HepG2 (cell line): ENCODE results near the gene ZER1. TPM values are rescaled to one million over a fixed set of nuclear protein-coding genes. Genes with fewer than 3 reads are reported as not detected.

ENCODE experiments used
- HOXA9 ChIP-seq: sonication (generic); formaldehyde crosslinking; IDR thresholded peaks from 2 replicates; pipeline ENCODE4 v1.8.1; 2022; ENCODE audit warnings: missing genetic modification reagents, mild to moderate bottlenecking, moderate library complexity, borderline replicate concordance
- MAF1 ChIP-seq: sonication (generic); formaldehyde crosslinking; IDR thresholded peaks from 2 replicates; pipeline ENCODE4 v1.5.0; 2020; ENCODE audit warnings: missing genetic modification reagents, borderline replicate concordance
- NFRKB ChIP-seq: fragments of 450-650 bp; IDR thresholded peaks from 2 replicates; pipeline ENCODE4 v1.6.1; 2017
- PHF21A ChIP-seq: sonication (generic); formaldehyde crosslinking; IDR thresholded peaks from 2 replicates; pipeline ENCODE4 v1.5.0; 2020; ENCODE audit warnings: mild to moderate bottlenecking, missing genetic modification reagents
- WIZ ChIP-seq: sonication (generic); formaldehyde crosslinking; IDR thresholded peaks from 2 replicates; pipeline ENCODE4 v1.5.1; 2020; ENCODE audit warnings: mild to moderate bottlenecking, missing genetic modification reagents
- ZFP36L2 ChIP-seq: sonication (generic); formaldehyde crosslinking; IDR thresholded peaks from 2 replicates; pipeline ENCODE4 v1.4.0; 2020; ENCODE audit warnings: missing genetic modification reagents
- ZNF121 ChIP-seq: sonication (generic); formaldehyde crosslinking; IDR thresholded peaks from 2 replicates; pipeline ENCODE4 v1.5.0; 2020; ENCODE audit warnings: mild to moderate bottlenecking, missing genetic modification reagents
- ZNF343 ChIP-seq: sonication (generic); formaldehyde crosslinking; IDR thresholded peaks from 2 replicates; pipeline ENCODE4 v1.4.0; 2020; ENCODE audit warnings: mild to moderate bottlenecking, missing genetic modification reagents
- polyA plus RNA-seq, 8 experiments: library from polyadenylated mRNA; depleted of rRNA in 3 of 8; stranded (reverse) in 7 of 8; unstranded in 1 of 8; fragments of >200 nt; fragmentation: Illumina TruSeq in 4 of 8; extraction: Trizol in 4 of 8; gene quantifications; 2 replicates each; pipeline versions ENCODE4 v1.2.1 to v1.2.3, GENCODE V29; 2011 to 2016; ENCODE audit warnings: low read depth in 4 of 8, missing spikeins in 1 of 8, mixed read lengths in 1 of 8; ENCODE audit not compliant: insufficient read depth in 1 of 8
- total RNA-seq, 5 experiments: library from RNA; depleted of rRNA; stranded (reverse); fragments of >200 nt; fragmentation: Illumina TruSeq; extraction: Trizol; gene quantifications; 2 replicates each; pipeline ENCODE4 v1.2.3, GENCODE V29; 2016; ENCODE audit warnings: low read depth in 1 of 5
- TF ChIP-seq, protein P1 (sequence below): sonication (generic); formaldehyde crosslinking; conservative IDR thresholded peaks from 2 replicates; pipeline ENCODE4 v1.4.0; 2020; ENCODE audit warnings: mild to moderate bottlenecking, missing genetic modification reagents, moderate library complexity
- TF ChIP-seq, protein P2 (sequence below): sonication (generic); formaldehyde crosslinking; IDR thresholded peaks from 2 replicates; pipeline ENCODE4 v1.5.0; 2020; ENCODE audit warnings: mild to moderate bottlenecking, missing genetic modification reagents
- TF ChIP-seq, protein P3 (sequence below): sonication (generic); formaldehyde crosslinking; IDR thresholded peaks from 2 replicates; pipeline ENCODE4 v1.8.1; 2023; ENCODE audit warnings: missing genetic modification reagents, inconsistent platforms, borderline replicate concordance
- TF ChIP-seq, protein P4 (sequence below): sonication (generic); formaldehyde crosslinking; IDR thresholded peaks from 2 replicates; pipeline ENCODE4 v1.4.0; 2020; ENCODE audit warnings: mild to moderate bottlenecking, missing genetic modification reagents
- TF ChIP-seq, protein P5 (sequence below): sonication (generic); formaldehyde crosslinking; IDR thresholded peaks from 2 replicates; pipeline ENCODE4 v1.9.0; 2022; ENCODE audit warnings: missing genetic modification reagents, mild to moderate bottlenecking, borderline replicate concordance
- TF ChIP-seq, protein P6 (sequence below): sonication (generic); formaldehyde crosslinking; IDR thresholded peaks from 2 replicates; pipeline ENCODE4 v1.8.1; 2023; ENCODE audit warnings: mild to moderate bottlenecking, missing genetic modification reagents, borderline replicate concordance

Gene ZER1
- total and polyA plus RNA-seq, 2 of the 13 experiments (the other 11 are each of a cell fraction or from before 2014, with no cell fraction given): 7.7 to 40.0 TPM

DNA sequence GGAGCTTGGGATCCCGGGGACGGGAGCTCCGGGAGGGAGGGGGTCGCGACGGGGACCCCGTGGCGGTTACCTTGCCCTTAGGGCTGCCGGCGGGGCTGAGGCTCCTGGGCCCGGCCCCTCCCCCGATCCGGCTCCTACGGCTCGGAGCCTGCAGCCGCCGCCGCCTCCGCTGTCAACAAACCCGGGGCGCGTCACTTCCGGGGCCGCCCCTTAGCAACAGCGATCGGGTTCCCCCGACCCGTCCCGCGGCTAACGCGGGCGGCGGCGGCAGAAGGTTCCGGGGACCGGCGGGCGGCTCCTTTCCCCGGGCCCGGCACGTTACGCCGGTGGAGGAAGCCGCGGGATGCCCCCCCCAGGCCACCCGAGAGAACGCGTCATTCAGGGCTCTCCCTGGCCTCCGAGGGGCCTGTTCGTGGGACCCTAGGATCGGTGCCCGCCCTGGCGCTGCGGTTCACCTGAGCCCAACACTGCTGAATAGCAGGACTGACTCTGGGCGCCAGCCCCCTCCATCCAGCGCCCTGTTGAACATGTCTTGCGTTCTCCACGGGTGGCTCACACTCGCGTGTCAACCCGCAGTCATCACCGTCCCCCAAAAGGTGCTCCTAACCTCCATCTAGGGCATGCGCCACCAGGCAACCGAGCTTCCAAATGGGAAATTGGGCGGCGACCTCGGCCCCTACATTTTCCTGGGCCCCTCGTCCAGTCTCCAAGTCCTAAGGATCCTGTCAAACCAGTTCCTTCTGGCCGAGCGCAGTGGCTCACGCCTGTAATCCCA, at the start of gene ZER1 (continued):
- TF ChIP-seq, protein P1, sequence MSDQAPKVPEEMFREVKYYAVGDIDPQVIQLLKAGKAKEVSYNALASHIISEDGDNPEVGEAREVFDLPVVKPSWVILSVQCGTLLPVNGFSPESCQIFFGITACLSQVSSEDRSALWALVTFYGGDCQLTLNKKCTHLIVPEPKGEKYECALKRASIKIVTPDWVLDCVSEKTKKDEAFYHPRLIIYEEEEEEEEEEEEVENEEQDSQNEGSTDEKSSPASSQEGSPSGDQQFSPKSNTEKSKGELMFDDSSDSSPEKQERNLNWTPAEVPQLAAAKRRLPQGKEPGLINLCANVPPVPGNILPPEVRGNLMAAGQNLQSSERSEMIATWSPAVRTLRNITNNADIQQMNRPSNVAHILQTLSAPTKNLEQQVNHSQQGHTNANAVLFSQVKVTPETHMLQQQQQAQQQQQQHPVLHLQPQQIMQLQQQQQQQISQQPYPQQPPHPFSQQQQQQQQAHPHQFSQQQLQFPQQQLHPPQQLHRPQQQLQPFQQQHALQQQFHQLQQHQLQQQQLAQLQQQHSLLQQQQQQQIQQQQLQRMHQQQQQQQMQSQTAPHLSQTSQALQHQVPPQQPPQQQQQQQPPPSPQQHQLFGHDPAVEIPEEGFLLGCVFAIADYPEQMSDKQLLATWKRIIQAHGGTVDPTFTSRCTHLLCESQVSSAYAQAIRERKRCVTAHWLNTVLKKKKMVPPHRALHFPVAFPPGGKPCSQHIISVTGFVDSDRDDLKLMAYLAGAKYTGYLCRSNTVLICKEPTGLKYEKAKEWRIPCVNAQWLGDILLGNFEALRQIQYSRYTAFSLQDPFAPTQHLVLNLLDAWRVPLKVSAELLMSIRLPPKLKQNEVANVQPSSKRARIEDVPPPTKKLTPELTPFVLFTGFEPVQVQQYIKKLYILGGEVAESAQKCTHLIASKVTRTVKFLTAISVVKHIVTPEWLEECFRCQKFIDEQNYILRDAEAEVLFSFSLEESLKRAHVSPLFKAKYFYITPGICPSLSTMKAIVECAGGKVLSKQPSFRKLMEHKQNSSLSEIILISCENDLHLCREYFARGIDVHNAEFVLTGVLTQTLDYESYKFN: peak; percentile 57
- TF ChIP-seq ZFP36L2 (CRISPR knock-in tag): no peak
- no peak for TF ChIP-seq NFRKB
- TF ChIP-seq, protein P2, sequence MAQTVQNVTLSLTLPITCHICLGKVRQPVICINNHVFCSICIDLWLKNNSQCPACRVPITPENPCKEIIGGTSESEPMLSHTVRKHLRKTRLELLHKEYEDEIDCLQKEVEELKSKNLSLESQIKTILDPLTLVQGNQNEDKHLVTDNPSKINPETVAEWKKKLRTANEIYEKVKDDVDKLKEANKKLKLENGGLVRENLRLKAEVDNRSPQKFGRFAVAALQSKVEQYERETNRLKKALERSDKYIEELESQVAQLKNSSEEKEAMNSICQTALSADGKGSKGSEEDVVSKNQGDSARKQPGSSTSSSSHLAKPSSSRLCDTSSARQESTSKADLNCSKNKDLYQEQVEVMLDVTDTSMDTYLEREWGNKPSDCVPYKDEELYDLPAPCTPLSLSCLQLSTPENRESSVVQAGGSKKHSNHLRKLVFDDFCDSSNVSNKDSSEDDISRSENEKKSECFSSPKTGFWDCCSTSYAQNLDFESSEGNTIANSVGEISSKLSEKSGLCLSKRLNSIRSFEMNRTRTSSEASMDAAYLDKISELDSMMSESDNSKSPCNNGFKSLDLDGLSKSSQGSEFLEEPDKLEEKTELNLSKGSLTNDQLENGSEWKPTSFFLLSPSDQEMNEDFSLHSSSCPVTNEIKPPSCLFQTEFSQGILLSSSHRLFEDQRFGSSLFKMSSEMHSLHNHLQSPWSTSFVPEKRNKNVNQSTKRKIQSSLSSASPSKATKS: no peak
- TF ChIP-seq HOXA9 (CRISPR knock-in tag): no peak
- TF ChIP-seq MAF1 (CRISPR knock-in tag): no peak; the same call in 1 of the 2 replicates
- TF ChIP-seq WIZ (CRISPR knock-in tag): no peak
- TF ChIP-seq, protein P3, sequence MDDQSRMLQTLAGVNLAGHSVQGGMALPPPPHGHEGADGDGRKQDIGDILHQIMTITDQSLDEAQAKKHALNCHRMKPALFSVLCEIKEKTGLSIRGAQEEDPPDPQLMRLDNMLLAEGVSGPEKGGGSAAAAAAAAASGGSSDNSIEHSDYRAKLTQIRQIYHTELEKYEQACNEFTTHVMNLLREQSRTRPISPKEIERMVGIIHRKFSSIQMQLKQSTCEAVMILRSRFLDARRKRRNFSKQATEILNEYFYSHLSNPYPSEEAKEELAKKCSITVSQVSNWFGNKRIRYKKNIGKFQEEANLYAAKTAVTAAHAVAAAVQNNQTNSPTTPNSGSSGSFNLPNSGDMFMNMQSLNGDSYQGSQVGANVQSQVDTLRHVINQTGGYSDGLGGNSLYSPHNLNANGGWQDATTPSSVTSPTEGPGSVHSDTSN: no peak
- TF ChIP-seq PHF21A (CRISPR knock-in tag): peak; percentile 84
- TF ChIP-seq, protein P4, sequence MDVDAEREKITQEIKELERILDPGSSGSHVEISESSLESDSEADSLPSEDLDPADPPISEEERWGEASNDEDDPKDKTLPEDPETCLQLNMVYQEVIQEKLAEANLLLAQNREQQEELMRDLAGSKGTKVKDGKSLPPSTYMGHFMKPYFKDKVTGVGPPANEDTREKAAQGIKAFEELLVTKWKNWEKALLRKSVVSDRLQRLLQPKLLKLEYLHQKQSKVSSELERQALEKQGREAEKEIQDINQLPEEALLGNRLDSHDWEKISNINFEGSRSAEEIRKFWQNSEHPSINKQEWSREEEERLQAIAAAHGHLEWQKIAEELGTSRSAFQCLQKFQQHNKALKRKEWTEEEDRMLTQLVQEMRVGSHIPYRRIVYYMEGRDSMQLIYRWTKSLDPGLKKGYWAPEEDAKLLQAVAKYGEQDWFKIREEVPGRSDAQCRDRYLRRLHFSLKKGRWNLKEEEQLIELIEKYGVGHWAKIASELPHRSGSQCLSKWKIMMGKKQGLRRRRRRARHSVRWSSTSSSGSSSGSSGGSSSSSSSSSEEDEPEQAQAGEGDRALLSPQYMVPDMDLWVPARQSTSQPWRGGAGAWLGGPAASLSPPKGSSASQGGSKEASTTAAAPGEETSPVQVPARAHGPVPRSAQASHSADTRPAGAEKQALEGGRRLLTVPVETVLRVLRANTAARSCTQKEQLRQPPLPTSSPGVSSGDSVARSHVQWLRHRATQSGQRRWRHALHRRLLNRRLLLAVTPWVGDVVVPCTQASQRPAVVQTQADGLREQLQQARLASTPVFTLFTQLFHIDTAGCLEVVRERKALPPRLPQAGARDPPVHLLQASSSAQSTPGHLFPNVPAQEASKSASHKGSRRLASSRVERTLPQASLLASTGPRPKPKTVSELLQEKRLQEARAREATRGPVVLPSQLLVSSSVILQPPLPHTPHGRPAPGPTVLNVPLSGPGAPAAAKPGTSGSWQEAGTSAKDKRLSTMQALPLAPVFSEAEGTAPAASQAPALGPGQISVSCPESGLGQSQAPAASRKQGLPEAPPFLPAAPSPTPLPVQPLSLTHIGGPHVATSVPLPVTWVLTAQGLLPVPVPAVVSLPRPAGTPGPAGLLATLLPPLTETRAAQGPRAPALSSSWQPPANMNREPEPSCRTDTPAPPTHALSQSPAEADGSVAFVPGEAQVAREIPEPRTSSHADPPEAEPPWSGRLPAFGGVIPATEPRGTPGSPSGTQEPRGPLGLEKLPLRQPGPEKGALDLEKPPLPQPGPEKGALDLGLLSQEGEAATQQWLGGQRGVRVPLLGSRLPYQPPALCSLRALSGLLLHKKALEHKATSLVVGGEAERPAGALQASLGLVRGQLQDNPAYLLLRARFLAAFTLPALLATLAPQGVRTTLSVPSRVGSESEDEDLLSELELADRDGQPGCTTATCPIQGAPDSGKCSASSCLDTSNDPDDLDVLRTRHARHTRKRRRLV (CRISPR knock-in tag): no peak
- TF ChIP-seq, protein P5, sequence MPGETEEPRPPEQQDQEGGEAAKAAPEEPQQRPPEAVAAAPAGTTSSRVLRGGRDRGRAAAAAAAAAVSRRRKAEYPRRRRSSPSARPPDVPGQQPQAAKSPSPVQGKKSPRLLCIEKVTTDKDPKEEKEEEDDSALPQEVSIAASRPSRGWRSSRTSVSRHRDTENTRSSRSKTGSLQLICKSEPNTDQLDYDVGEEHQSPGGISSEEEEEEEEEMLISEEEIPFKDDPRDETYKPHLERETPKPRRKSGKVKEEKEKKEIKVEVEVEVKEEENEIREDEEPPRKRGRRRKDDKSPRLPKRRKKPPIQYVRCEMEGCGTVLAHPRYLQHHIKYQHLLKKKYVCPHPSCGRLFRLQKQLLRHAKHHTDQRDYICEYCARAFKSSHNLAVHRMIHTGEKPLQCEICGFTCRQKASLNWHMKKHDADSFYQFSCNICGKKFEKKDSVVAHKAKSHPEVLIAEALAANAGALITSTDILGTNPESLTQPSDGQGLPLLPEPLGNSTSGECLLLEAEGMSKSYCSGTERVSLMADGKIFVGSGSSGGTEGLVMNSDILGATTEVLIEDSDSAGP (CRISPR knock-in tag): peak; percentile 93
- TF ChIP-seq ZNF121 (CRISPR knock-in tag): peak; percentile 65; the same call in 1 of the 2 replicates
- TF ChIP-seq, protein P6, sequence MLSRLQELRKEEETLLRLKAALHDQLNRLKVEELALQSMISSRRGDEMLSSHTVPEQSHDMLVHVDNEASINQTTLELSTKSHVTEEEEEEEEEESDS: 0 out of 2 replicates have a peak, but pooled peaks have one; percentile 82
- no peak for TF ChIP-seq ZNF343 (CRISPR knock-in tag)
